ACC112 (cell line): Measurements from ENCODE around the gene DCTN2.

Experiments
- H2AFZ ChIP-seq: fragments of 200-600 bp; sonication (generic); one replicate; pipeline ENCODE4 v1.6.0; 2017; ENCODE audit warnings: antibody characterized with exemption, low read length; ENCODE audit not compliant: unreplicated experiment
- H3K27ac ChIP-seq: fragments of 200-600 bp; sonication (generic); 2 replicates; pipeline ENCODE4 v1.5.1; 2014; ENCODE audit warnings: low read depth, mild to moderate bottlenecking, antibody characterized with exemption, low read length, moderate library complexity
- H3K27me3 ChIP-seq: fragments of 200-600 bp; sonication (generic); 2 replicates; pipeline ENCODE4 v1.6.1; 2014; ENCODE audit warnings: mild to moderate bottlenecking, antibody characterized with exemption, low read length, moderate library complexity, mixed read lengths; ENCODE audit not compliant: insufficient read depth
- H3K36me3 ChIP-seq: fragments of 200-600 bp; sonication (generic); 2 replicates; pipeline ENCODE4 v1.6.1; 2016; ENCODE audit warnings: mild to moderate bottlenecking, antibody characterized with exemption, low read length, moderate library complexity, mixed read lengths; ENCODE audit not compliant: insufficient read depth
- H3K4me1 ChIP-seq: fragments of 200-600 bp; sonication (generic); one replicate; pipeline ENCODE4 v1.6.1; 2016; ENCODE audit warnings: low read length, mixed read lengths; ENCODE audit not compliant: insufficient read depth, unreplicated experiment, control insufficient read depth
- H3K4me3 ChIP-seq: fragments of 200-600 bp; sonication (generic); 2 replicates; pipeline ENCODE4 v1.5.1; 2014; ENCODE audit warnings: mild to moderate bottlenecking, low read depth, low read length
- H3K79me2 ChIP-seq: fragments of 200-600 bp; sonication (generic); one replicate; pipeline ENCODE4 v1.6.0; 2016; ENCODE audit warnings: low read length; ENCODE audit not compliant: control insufficient read depth, unreplicated experiment, insufficient read depth

The DCTN2 gene

GRCh38 chr12:57536597-57536942, 10.4 kb downstream of the DCTN2 start:
- peaks cover 14% of the 10 kb centered on the region for H3K36me3 ChIP-seq

GRCh38 chr12:57535764-57536596, 11.0 kb downstream of the DCTN2 start:
- Histone ChIP-seq H3K4me1 (no peaks in the 10 kb centered on the region), H3K4me3 (no peak overlapping the region), H3K36me3 (peaks cover 14% of the 10 kb centered on the region), H3K27me3 (no peaks in the 10 kb centered on the region), H3K27ac (no peak overlapping the region), H2AFZ (no peak overlapping the region), H3K79me2 (peaks cover 6% of the 10 kb centered on the region)

More at GRCh38 chr12:57536597-57536942, 10.4 kb downstream of the DCTN2 start:
- no peak overlapping the region for H2AFZ ChIP-seq
- no peaks in the 10 kb centered on the region for H3K4me1 ChIP-seq
- no peak overlapping the region for H3K27ac ChIP-seq
- H3K79me2 ChIP-seq = peaks cover 8% of the 10 kb centered on the region
- no peaks in the 10 kb centered on the region for H3K27me3 ChIP-seq
- no peak overlapping the region for H3K4me3 ChIP-seq

- Histone ChIP-seq H3K27ac (no peak overlapping the region), H3K4me1 (no peaks in the 10 kb centered on the region), H3K79me2 (peaks cover 4% of the 10 kb centered on the region), H3K27me3 (no peaks in the 10 kb centered on the region), H3K36me3 (peaks cover 13% of the 10 kb centered on the region), H2AFZ (no peak overlapping the region), H3K4me3 (no peak overlapping the region)
Measured at GRCh38 chr12:57534991-57535543, 11.9 kb downstream of the DCTN2 start.

- Histone ChIP-seq H3K27ac (no peak overlapping the region), H3K27me3 (no peaks in the 10 kb centered on the region), H2AFZ (no peak overlapping the region), H3K4me1 (no peaks in the 10 kb centered on the region), H3K36me3 (peaks cover 16% of the 10 kb centered on the region), H3K4me3 (no peak overlapping the region), H3K79me2 (peaks cover 4% of the 10 kb centered on the region)
Measured at GRCh38 chr12:57534250-57534649, 12.7 kb downstream of the DCTN2 start.

GRCh38 chr12:57533108-57533507, 13.9 kb downstream of the DCTN2 start:
- Histone ChIP-seq H3K27me3 (no peaks in the 10 kb centered on the region), H3K36me3 (peaks cover 16% of the 10 kb centered on the region), H3K27ac (no peak overlapping the region), H3K4me3 (no peak overlapping the region), H3K4me1 (no peaks in the 10 kb centered on the region), H2AFZ (no peak overlapping the region), H3K79me2 (peaks cover 4% of the 10 kb centered on the region)

GRCh38 chr12:57531836-57532235, 15.2 kb downstream of the DCTN2 start:
- no peak overlapping the region for H3K27ac ChIP-seq
- no peak overlapping the region for H3K4me3 ChIP-seq
- H2AFZ ChIP-seq = no peak overlapping the region
- no peaks in the 10 kb centered on the region for H3K27me3 ChIP-seq
- H3K36me3 ChIP-seq = peaks cover 11% of the 10 kb centered on the region
- peaks cover 5% of the 10 kb centered on the region for H3K79me2 ChIP-seq
- no peaks in the 10 kb centered on the region for H3K4me1 ChIP-seq

GRCh38 chr12:57530396-57531142, 16.4 kb downstream of the DCTN2 start:
- H3K36me3 ChIP-seq = peaks cover 6% of the 10 kb centered on the region

GRCh38 chr12:57529831-57530230, 17.2 kb downstream of the DCTN2 start:
- no peak overlapping the region for H3K4me3 ChIP-seq
- H3K36me3 ChIP-seq = peaks cover 6% of the 10 kb centered on the region
- peaks cover 3% of the 10 kb centered on the region for H3K4me1 ChIP-seq
- no peak overlapping the region for H2AFZ ChIP-seq
- H3K27me3 ChIP-seq = no peaks in the 10 kb centered on the region
- peaks cover 25% of the 10 kb centered on the region for H3K79me2 ChIP-seq
- H3K27ac ChIP-seq = no peak overlapping the region

More at GRCh38 chr12:57530396-57531142, 16.4 kb downstream of the DCTN2 start:
- H3K79me2 ChIP-seq = peaks cover 18% of the 10 kb centered on the region
- no peaks in the 10 kb centered on the region for H3K4me1 ChIP-seq
- H2AFZ ChIP-seq = no peak overlapping the region
- no peaks in the 10 kb centered on the region for H3K27me3 ChIP-seq
- no peak overlapping the region for H3K27ac ChIP-seq
- no peak overlapping the region for H3K4me3 ChIP-seq

GRCh38 chr12:57528831-57529555, 18.0 kb downstream of the DCTN2 start:
- H3K27ac ChIP-seq = no peak overlapping the region
- H3K36me3 ChIP-seq = peaks cover 6% of the 10 kb centered on the region
- H3K4me1 ChIP-seq = peaks cover 11% of the 10 kb centered on the region
- H3K27me3 ChIP-seq = no peaks in the 10 kb centered on the region
- peaks cover 33% of the 10 kb centered on the region for H3K79me2 ChIP-seq
- H2AFZ ChIP-seq = no peak overlapping the region
- no peak overlapping the region for H3K4me3 ChIP-seq

- Histone ChIP-seq H3K79me2 (peaks cover 41% of the 10 kb centered on the region), H3K27ac (no peak overlapping the region), H3K4me3 (no peak overlapping the region), H3K27me3 (no peaks in the 10 kb centered on the region), H3K36me3 (peaks cover 6% of the 10 kb centered on the region), H2AFZ (no peak overlapping the region), H3K4me1 (peaks cover 16% of the 10 kb centered on the region)
Measured at GRCh38 chr12:57528176-57528575, 18.8 kb downstream of the DCTN2 start.
